SH-SY5Y (cell line): ENCODE results near the gene TXLNA.

Experiments
- GATA2 ChIP-seq: IDR thresholded peaks from 2 replicates; pipeline ENCODE4 v1.6.1; 2011; ENCODE audit warnings: mild to moderate bottlenecking, low read depth, low read length
- GATA3 ChIP-seq: IDR thresholded peaks from 2 replicates; pipeline ENCODE4 v1.6.1; 2011; ENCODE audit warnings: low read depth, mild to moderate bottlenecking, low read length, moderate library complexity

DNA sequence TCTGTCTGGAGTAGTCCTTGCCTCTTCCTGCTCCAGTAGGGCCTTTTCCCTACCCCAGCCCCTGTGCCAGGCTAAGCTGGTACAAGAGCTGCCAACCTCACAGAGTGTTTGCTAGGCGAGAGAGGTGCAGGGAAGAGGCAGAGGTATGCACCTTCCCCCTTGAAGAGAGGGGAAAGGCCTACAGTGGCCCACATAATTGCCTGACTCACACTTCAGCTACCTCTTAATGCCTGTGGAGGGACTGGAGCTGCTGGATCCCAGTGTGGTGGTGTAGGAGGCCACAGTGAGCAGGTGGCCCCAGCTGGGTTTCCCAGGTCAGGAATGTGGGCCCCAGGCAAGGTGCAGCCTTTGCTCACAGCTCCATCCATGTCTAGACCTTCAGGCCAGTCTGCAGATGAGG is 17.6 kb downstream of the TXLNA start:
- TF ChIP-seq GATA2 (no peak), GATA3 (no peak)
